PFSK-1 (cell line): Measurements from ENCODE around the gene VEGFC.

Experiments used
- FOXP2 ChIP-seq: optimal IDR thresholded peaks from 2 replicates; pipeline ENCODE3; 2011; ENCODE audit warnings: borderline replicate concordance, control low read depth, inconsistent platforms; ENCODE audit not compliant: insufficient read depth; ENCODE audit errors: extremely low read length, extremely low read depth
- POLR2AphosphoS5 ChIP-seq: IDR thresholded peaks from 2 replicates; pipeline ENCODE4 v1.6.1; 2012; ENCODE audit warnings: low read depth, mild to moderate bottlenecking, control low read depth, low read length, moderate library complexity
- REST ChIP-seq, 2 experiments: IDR thresholded peaks; 2 replicates each; pipeline versions ENCODE4 v1.6.1 to v1.8.0; 2011 to 2012; ENCODE audit warnings: low read depth in 2 of 2, low read length in 2 of 2, control low read depth in 1 of 2, inconsistent platforms in 1 of 2, mild to moderate bottlenecking in 1 of 2, moderate library complexity in 1 of 2; ENCODE audit not compliant: insufficient read depth in 1 of 2
- SIN3A ChIP-seq: IDR thresholded peaks from 2 replicates; pipeline ENCODE4 v1.6.1; 2012; ENCODE audit warnings: mild to moderate bottlenecking, low read length, moderate library complexity, borderline replicate concordance; ENCODE audit not compliant: insufficient read depth
- TAF1 ChIP-seq: IDR thresholded peaks from 2 replicates; pipeline ENCODE4 v1.6.1; 2012; ENCODE audit warnings: low read length, control low read depth, borderline replicate concordance; ENCODE audit not compliant: insufficient read depth

Gene VEGFC

GRCh38 chr4:176825586-176825985 lies 32.9 kb upstream of the VEGFC start:
- TF ChIP-seq TAF1 (no peak), POLR2AphosphoS5 (no peak), SIN3A (no peak), FOXP2 (no peak), REST (IDR thresholded peaks at IDR 0.05; ENCODE audit: insufficient read depth in 1 of 2, low read depth in 2 of 2, low read length in 2 of 2) (no peak)

GRCh38 chr4:176824645-176825366 lies 32.1 kb upstream of the VEGFC start:
- TF ChIP-seq SIN3A = no peak
- no peak for TF ChIP-seq POLR2AphosphoS5
- no peak for TF ChIP-seq FOXP2
- TF ChIP-seq TAF1 = no peak
- TF ChIP-seq REST (IDR thresholded peaks at IDR 0.05; ENCODE audit: insufficient read depth in 1 of 2, low read depth in 2 of 2, low read length in 2 of 2) = no peak

- TF ChIP-seq REST (IDR thresholded peaks at IDR 0.05; ENCODE audit: insufficient read depth in 1 of 2, low read depth in 2 of 2, low read length in 2 of 2) (no peak), FOXP2 (no peak), POLR2AphosphoS5 (no peak), SIN3A (no peak), TAF1 (no peak)
These were observed 25.8 kb upstream of the VEGFC start for GRCh38 chr4:176818531-176818930.

- TF ChIP-seq POLR2AphosphoS5 (no peak), TAF1 (no peak), REST (IDR thresholded peaks at IDR 0.05; ENCODE audit: insufficient read depth in 1 of 2, low read depth in 2 of 2, low read length in 2 of 2) (no peak), SIN3A (no peak), FOXP2 (no peak)
These were observed 24.5 kb upstream of the VEGFC start for GRCh38 chr4:176817204-176817603.

GRCh38 chr4:176814770-176815169 lies 22.0 kb upstream of the VEGFC start:
- TF ChIP-seq TAF1 = no peak
- no peak for TF ChIP-seq SIN3A
- no peak for TF ChIP-seq FOXP2
- no peak for TF ChIP-seq POLR2AphosphoS5
- no peak for TF ChIP-seq REST (IDR thresholded peaks at IDR 0.05; ENCODE audit: insufficient read depth in 1 of 2, low read depth in 2 of 2, low read length in 2 of 2)
